K562 treated with DMSO at 1 percent for 4 hours (cell line): ENCODE results near the gene HAGHL. TPM values are rescaled to one million over a fixed set of nuclear protein-coding genes. Genes with fewer than 3 reads are reported as not detected.

Source experiments
- total RNA-seq: library from RNA; unstranded; fragments of 300-600 nt; gene quantifications from 2 replicates; pipeline ENCODE4 v1.2.3, GENCODE V29; 2022; ENCODE audit not compliant: insufficient read depth

HAGHL gene, protein sequence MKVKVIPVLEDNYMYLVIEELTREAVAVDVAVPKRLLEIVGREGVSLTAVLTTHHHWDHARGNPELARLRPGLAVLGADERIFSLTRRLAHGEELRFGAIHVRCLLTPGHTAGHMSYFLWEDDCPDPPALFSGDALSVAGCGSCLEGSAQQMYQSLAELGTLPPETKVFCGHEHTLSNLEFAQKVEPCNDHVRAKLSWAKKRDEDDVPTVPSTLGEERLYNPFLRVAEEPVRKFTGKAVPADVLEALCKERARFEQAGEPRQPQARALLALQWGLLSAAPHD
- 30.6 and 31.8 TPM in 2 replicates for total RNA-seq

DNA sequence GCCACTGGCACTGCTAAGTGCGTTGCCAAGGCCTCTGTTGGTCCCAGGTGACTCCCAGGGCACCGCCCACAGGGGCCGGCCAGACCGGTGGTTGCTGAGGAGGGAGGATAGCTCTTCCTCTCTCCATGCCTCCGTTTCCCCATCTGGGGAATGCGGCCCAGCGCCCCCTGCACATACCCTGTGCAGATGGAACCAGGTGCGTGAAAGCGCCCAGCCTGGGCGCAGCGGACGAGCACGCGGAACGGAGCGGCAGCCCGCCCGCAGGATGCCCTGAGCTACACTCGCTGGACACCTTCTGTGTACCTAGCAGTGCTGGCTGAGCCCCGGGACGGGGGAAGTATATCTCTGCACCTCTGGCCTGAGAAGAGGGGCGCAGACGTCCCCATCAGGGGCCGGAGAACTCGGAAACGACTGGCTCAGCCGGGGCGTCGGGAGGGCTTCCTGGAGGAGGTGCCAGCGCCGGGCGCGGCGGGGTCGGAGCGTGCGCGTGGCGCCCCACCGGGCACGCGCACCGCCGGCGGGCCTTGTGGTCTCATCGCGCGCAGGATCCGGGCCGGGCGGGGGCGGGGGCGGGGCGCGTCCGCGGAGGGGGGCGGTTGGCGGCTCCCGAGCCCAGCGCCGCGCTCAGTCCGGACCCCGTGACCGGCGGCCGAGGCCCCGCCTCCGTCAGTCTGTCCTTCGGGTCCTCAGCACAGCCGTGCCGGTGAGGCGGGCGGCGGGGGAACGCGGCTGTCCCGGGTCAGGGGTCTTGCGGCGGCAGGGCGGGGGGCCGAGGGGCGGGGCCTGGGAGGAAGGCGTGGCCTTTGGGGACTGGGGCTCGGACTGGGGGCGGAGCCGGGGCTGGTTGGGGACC, at the start of gene HAGHL, which contains the start of gene CCDC78:
HAGHL (plus strand) TSS at position 669 of the 853 bp plus-strand sequence. CDS start 404 bp downstream, outside the sequence.
CCDC78 (minus strand) TSS at position 6 of the 853 bp plus-strand sequence. CDS start 76 bp downstream, outside the sequence.

DNA sequence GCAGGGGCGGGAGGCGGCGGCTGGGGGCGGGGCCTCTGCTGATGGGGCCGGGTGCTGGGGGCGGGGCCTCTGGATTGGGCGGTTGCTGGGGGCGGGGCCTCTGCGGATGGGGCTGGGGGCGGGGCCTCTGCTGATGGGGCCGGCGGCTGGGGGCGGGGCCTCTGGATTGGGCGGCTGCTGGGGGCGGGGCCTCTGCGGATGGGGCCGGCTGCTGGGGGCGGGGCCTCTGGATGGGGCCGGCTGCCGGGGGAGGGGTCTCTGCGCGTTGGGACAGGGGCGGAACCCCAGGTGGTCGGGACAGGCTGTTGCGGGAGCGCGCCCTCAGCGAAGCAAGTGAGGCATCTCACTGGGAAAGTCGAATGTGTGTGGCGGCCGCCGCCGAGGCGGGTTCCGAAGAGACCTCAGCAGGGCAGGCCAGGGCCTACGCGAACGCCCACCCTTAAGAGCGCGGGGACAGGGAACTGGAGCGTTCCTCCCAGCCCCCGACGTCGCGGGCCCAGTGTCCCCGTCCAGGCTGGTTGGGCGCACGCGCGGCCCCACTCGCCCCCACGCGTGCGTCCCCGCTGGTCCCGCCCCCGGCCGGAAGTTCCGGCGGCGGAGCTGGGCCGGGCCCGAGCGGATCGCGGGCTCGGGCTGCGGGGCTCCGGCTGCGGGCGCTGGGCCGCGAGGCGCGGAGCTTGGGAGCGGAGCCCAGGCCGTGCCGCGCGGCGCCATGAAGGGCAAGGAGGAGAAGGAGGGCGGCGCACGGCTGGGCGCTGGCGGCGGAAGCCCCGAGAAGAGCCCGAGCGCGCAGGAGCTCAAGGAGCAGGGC, 46.9 kb upstream of the HAGHL start, which contains the start of gene STUB1:
STUB1 (plus strand) TSS at position 597 of the 811 bp plus-strand sequence; CDS start at position 713, 116 bp downstream.

GRCh38 chr16:684071-684794, 42.7 kb upstream of the HAGHL start, which contains the start of gene JMJD8:
Gene JMJD8 (minus strand): TSS chr16:684334. CDS start chr16:684319, 15 bp downstream.

GRCh38 chr16:705431-706188, 21.3 kb upstream of the HAGHL start, which contains the start of gene FBXL16:
Gene FBXL16 (minus strand): TSS chr16:705801. CDS start chr16:697405, 8,396 bp downstream.

GRCh38 chr16:714558-715476, 12.1 kb upstream of the HAGHL start, which contains the start of gene METRN:
Gene METRN (plus strand): TSS chr16:715118. CDS start chr16:715290, 172 bp downstream.

DNA sequence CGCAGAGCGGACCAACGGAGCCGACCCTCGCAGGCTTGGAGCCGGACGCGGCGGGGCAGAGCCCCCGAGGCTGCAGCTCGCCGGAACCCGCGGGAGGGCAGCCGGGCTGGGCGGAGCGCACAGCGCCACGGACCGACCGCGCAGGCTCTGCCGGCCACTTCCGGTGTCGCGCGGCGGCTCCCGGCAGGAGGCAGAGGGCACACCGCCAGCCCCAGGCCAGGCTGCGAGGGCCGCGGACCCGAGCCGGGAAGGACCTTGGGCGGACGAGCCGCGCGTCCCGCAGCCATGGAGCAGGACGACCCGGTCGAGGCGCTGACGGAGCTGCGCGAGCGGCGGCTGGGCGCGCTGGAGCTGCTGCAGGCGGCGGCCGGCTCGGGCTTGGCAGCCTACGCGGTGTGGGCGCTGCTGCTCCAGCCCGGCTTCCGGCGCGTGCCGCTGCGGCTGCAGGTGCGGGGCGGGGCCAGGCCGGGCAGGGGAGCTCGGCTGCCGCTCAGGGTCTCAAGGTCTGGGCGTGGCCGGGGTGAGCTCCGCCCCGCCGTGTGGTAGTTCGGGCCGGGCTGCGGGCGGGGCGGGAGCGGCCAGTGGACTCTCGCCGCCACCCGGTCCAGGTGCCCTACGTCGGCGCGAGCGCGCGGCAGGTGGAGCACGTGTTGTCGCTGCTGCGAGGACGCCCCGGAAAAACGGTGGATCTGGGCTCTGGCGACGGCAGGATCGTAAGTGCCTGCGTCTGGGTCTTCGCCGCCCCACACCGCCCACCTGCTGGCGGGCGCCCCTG, 5.7 kb upstream of the HAGHL start, which contains the start of gene ANTKMT:
ANTKMT (plus strand) TSS at position 157 of the 775 bp plus-strand sequence; CDS start at position 286, 129 bp downstream.

GRCh38 chr16:740764-741505, 14.0 kb downstream of the HAGHL start, which contains the start of gene CIAO3:
Gene CIAO3 (minus strand): TSS chr16:740997. CDS start chr16:740985, 12 bp downstream.

GRCh38 chr16:760545-761343, 33.8 kb downstream of the HAGHL start, which contains the start of gene MSLN:
Gene MSLN (plus strand): TSS chr16:760734. CDS start chr16:762681, 1,947 bp downstream.

Other genes with a start within 250 kb of the HAGHL start
- 55.1 and 67.7 TPM in 2 replicates for gene CAPN15, start 199.4 kb upstream of the HAGHL start, total RNA-seq
- not detected in 2 replicates for gene PRR35, start 166.7 kb upstream of the HAGHL start, total RNA-seq
- gene NHLRC4, start 160.1 kb upstream of the HAGHL start, total RNA-seq: 4.3 and 5.8 TPM in 2 replicates
- gene PIGQ, start 157.1 kb upstream of the HAGHL start, total RNA-seq: 36.7 and 38.3 TPM in 2 replicates
- 25.1 and 27.0 TPM in 2 replicates for gene RAB40C, start 137.0 kb upstream of the HAGHL start, total RNA-seq
- 8.4 and 9.7 TPM in 2 replicates for gene WFIKKN1, start 96.1 kb upstream of the HAGHL start, total RNA-seq
- 176 and 186 TPM in 2 replicates for gene METTL26, start 90.8 kb upstream of the HAGHL start, total RNA-seq
- gene MCRIP2, start 85.3 kb upstream of the HAGHL start, total RNA-seq: 83.7 and 110 TPM in 2 replicates
- gene WDR90, start 77.7 kb upstream of the HAGHL start, total RNA-seq: 3.4 and 4.8 TPM in 2 replicates
- gene RHOT2, start 59.0 kb upstream of the HAGHL start, total RNA-seq: 128 and 154 TPM in 2 replicates
- 2.8 and 4.2 TPM in 2 replicates for gene RHBDL1, start 51.4 kb upstream of the HAGHL start, total RNA-seq
- 129 and 139 TPM in 2 replicates for gene STUB1, start 46.7 kb upstream of the HAGHL start, total RNA-seq
- 88.7 and 91.8 TPM in 2 replicates for gene JMJD8, start 42.8 kb upstream of the HAGHL start, total RNA-seq
- gene WDR24, start 36.7 kb upstream of the HAGHL start, total RNA-seq: 19.6 and 21.8 TPM in 2 replicates
- gene FBXL16, start 21.3 kb upstream of the HAGHL start, total RNA-seq: 3.4 and 6.3 TPM in 2 replicates
- gene METRN, start 12.0 kb upstream of the HAGHL start, total RNA-seq: 21.4 and 37.4 TPM in 2 replicates
- gene ANTKMT, start 6.0 kb upstream of the HAGHL start, total RNA-seq: 56.5 and 66.4 TPM in 2 replicates
- gene CCDC78, start 663 bp upstream of the HAGHL start, total RNA-seq: 0.51 and 1.4 TPM in 2 replicates
- 26.1 and 31.9 TPM in 2 replicates for gene CIAO3, start 13.9 kb downstream of the HAGHL start, total RNA-seq
- gene MSLN, start 33.6 kb downstream of the HAGHL start, total RNA-seq: not detected in 2 replicates
- 45.1 and 50.9 TPM in 2 replicates for gene RPUSD1, start 61.3 kb downstream of the HAGHL start, total RNA-seq
- gene CHTF18, start 61.5 kb downstream of the HAGHL start, total RNA-seq: 25.9 and 26.9 TPM in 2 replicates
- not detected in 2 replicates for gene GNG13, start 73.6 kb downstream of the HAGHL start, total RNA-seq
- 2.9 and 6.1 TPM in 2 replicates for gene LMF1, start 243.9 kb downstream of the HAGHL start, total RNA-seq